Stimulated activated memory B cell treated with anti-CD40 and anti-IgM and Interleukin-4, amounts not matched to agents 10 μg/mL and 1 μg/mL and 100 μg/mL, for 72 hours (primary cell): ENCODE results near the gene UBE2J1.
"Not testable (repeated sequence)": the region's sequence is repeated elsewhere in the genome, so short reads cannot be mapped to it uniquely, and the experiment has no call there.

ENCODE experiments used
- ATAC-seq: fragments of 150-1000 bp; cut with Tn5 transposase; 2 replicates; pipeline ENCODE4 v1.10.0; 2021
- H3K27ac Mint-ChIP-seq: one replicate; pipeline ENCODE4 v1.8.0; 2022; ENCODE audit warnings: mild to moderate bottlenecking, mixed read lengths
- H3K27me3 Mint-ChIP-seq: one replicate; pipeline ENCODE4 v1.8.0; 2022; ENCODE audit warnings: mixed read lengths
- H3K36me3 Mint-ChIP-seq: one replicate; pipeline ENCODE4 v1.8.0; 2022; ENCODE audit warnings: mixed read lengths
- H3K4me1 Mint-ChIP-seq: one replicate; pipeline ENCODE4 v1.8.0; 2022; ENCODE audit warnings: mixed read lengths
- H3K4me3 Mint-ChIP-seq: one replicate; pipeline ENCODE4 v1.8.0; 2022; ENCODE audit warnings: mild to moderate bottlenecking, moderate library complexity, mixed read lengths
- H3K9me3 Mint-ChIP-seq: one replicate; pipeline ENCODE4 v1.8.0; 2022; ENCODE audit warnings: mixed read lengths

Gene UBE2J1

GRCh38 chr6:89295116-89295515 lies 57.4 kb downstream of the UBE2J1 start:
- H3K27ac Mint-ChIP-seq, H3K4me3 Mint-ChIP-seq: not testable (repeated sequence)

GRCh38 chr6:89291256-89291819 lies 61.2 kb downstream of the UBE2J1 start:
- H3K4me1 Mint-ChIP-seq, result no peaks in the 10 kb centered on the region
- no peak for ATAC-seq
- H3K36me3 Mint-ChIP-seq, result no peaks in the 10 kb centered on the region
- no peak overlapping the region for H3K4me3 Mint-ChIP-seq
- no peak overlapping the region for H3K27ac Mint-ChIP-seq
- no peaks in the 10 kb centered on the region for H3K27me3 Mint-ChIP-seq
- H3K9me3 Mint-ChIP-seq, result peaks cover 8% of the 10 kb centered on the region

More at GRCh38 chr6:89295116-89295515, 57.4 kb downstream of the UBE2J1 start:
- not testable (repeated sequence) for H3K36me3 Mint-ChIP-seq, H3K27me3 Mint-ChIP-seq, ATAC-seq, H3K9me3 Mint-ChIP-seq
- H3K4me1 Mint-ChIP-seq, result peaks cover 19% of the 10 kb centered on the region

DNA sequence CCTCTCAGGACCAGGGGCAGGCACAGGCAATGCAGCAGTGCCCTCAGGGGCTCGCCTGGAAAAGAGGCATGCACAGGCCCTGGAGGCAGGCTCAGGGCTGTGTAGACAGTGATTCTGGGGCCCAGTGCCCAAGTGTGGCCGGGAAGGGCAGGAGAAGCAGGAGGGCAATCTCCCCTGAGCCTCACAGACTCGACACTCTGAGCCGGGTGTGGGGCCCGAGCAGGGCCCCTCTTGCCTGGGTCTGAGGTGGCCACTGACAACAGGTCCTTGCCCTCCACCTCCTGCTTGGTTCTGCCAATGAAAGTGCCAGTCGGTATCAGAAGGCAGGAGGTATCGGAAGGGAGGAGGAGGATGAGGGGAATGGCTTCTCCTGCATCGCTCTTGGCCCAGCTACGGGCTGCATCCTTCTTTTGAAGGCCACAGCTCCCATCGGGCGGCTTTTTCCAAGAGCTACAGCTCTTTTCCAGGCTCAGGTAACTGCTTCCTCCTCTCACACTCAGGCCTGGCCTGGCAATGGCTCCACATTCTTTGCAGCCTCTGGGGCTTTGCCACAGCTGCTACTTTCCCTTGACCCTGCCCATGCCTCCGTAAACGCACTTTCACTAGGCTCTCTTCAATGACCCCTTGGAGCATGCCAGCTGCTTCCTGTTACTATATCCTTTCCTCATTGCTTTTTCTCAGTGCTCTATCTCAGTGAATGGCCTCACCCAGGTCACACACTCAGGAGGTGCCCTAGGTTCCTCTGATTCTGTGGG lies 61.9 kb downstream of the UBE2J1 start:
- no peaks in the 10 kb centered on the region for H3K4me1 Mint-ChIP-seq
- no peak overlapping the region for H3K4me3 Mint-ChIP-seq
- ATAC-seq, result peak; percentile 31
- H3K36me3 Mint-ChIP-seq, result no peaks in the 10 kb centered on the region
- H3K27me3 Mint-ChIP-seq, result no peaks in the 10 kb centered on the region
- H3K9me3 Mint-ChIP-seq, result peaks cover 8% of the 10 kb centered on the region
- no peak overlapping the region for H3K27ac Mint-ChIP-seq

GRCh38 chr6:89289710-89290109 lies 62.8 kb downstream of the UBE2J1 start:
- no peak for ATAC-seq

GRCh38 chr6:89287351-89288028 lies 65.0 kb downstream of the UBE2J1 start:
- H3K4me3 Mint-ChIP-seq, result no peak overlapping the region
- H3K9me3 Mint-ChIP-seq, result peaks cover 8% of the 10 kb centered on the region
- no peaks in the 10 kb centered on the region for H3K36me3 Mint-ChIP-seq
- peak; percentile 27 for ATAC-seq
- no peak overlapping the region for H3K27ac Mint-ChIP-seq
- no peaks in the 10 kb centered on the region for H3K27me3 Mint-ChIP-seq
- no peaks in the 10 kb centered on the region for H3K4me1 Mint-ChIP-seq

More at GRCh38 chr6:89289710-89290109, 62.8 kb downstream of the UBE2J1 start:
- Mint-ChIP-seq H3K9me3 (peaks cover 8% of the 10 kb centered on the region), H3K4me3 (no peak overlapping the region), H3K36me3 (no peaks in the 10 kb centered on the region), H3K27ac (no peak overlapping the region), H3K27me3 (no peaks in the 10 kb centered on the region), H3K4me1 (no peaks in the 10 kb centered on the region)

DNA sequence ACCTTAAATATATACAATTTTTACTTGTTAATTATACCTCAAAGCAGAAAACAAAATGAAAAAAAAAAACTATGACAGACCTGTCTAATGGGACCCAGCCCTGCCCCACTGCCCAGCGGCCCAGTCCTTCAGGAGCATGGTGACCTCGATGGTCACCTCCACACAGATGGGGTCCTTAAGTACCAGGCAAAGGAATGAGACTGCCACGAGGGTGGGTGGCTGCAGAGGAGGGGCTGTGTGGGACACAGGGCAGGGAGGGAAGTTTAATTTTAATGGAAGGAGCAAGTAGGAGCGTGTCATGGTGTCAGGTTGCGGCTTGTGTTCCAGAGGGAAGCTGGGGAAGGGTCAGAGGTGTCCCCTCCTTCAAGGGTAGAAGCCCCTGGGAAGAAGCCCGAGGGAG lies 66.0 kb downstream of the UBE2J1 start:
- Mint-ChIP-seq H3K4me1 (peaks cover 7% of the 10 kb centered on the region), H3K36me3 (no peaks in the 10 kb centered on the region), H3K9me3 (peaks cover 8% of the 10 kb centered on the region), H3K27ac (no peak overlapping the region), H3K27me3 (no peaks in the 10 kb centered on the region), H3K4me3 (no peak overlapping the region)
- no peak for ATAC-seq

DNA sequence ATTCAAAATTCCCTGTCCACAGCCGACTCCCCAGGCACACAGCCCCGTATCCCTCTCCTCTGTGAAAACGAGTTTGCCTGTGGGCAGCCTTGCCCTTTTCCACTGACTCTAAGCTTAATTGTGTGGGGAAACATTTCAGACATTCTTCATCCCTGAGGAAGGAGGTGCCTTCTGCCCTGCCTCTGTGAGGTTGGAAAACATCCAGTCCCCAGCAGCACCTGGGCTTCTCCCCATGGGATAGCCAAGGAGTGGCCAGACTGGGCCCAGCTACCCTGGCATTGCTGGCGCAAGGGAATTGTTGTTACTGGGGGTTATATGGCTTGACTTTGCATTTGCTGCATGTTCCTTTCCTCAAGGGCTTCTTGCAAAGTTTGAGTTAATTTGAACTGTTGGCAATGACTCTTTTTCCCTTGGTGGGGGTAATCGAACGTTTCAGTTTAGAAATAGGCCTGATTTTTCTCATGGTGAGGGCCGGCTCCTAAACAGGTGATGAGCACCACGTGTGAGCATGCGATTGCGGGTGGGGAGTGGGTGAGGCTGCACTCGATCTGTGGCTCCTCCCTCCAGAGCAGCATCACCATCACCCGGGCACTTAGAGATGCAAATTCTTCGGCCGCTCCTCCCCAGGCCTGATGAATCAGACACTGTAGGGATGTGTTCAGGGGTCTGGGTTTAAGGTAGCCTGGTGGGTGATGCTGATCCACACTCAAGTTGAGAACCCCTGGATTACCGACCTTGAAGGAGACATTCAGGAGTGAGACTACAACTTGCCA lies 67.4 kb downstream of the UBE2J1 start:
- H3K36me3 Mint-ChIP-seq, result no peaks in the 10 kb centered on the region
- H3K9me3 Mint-ChIP-seq, result peaks cover 8% of the 10 kb centered on the region
- no peak overlapping the region for H3K4me3 Mint-ChIP-seq
- H3K27ac Mint-ChIP-seq, result no peak overlapping the region
- peaks cover 7% of the 10 kb centered on the region for H3K4me1 Mint-ChIP-seq
- ATAC-seq, result no peak
- H3K27me3 Mint-ChIP-seq, result no peaks in the 10 kb centered on the region

DNA sequence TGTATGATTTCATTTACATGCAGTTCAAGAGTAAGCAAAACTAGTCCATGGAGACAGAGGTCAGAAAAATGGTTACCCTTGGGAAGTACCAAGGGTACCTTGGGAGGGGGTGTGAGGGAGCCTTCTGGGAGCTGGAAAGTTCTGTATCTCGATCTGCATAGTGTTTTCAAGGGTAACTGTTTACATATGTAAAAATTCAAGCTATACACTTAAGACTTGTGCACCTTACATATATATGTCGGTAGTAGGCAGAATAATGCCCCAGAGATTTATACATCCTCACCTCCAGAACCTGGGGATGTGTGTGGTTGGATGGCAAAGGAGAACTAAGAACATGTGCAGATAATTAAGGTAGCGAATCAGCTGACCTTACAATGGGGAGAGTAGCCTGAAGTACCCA lies 68.4 kb downstream of the UBE2J1 start:
- no peaks in the 10 kb centered on the region for H3K27me3 Mint-ChIP-seq
- no peak overlapping the region for H3K27ac Mint-ChIP-seq
- ATAC-seq, result no peak
- peaks cover 3% of the 10 kb centered on the region for H3K9me3 Mint-ChIP-seq
- H3K4me1 Mint-ChIP-seq, result peaks cover 7% of the 10 kb centered on the region
- H3K36me3 Mint-ChIP-seq, result no peaks in the 10 kb centered on the region
- H3K4me3 Mint-ChIP-seq, result no peak overlapping the region

GRCh38 chr6:89282749-89283148 lies 69.8 kb downstream of the UBE2J1 start:
- Mint-ChIP-seq H3K4me1 (peaks cover 7% of the 10 kb centered on the region), H3K9me3 (no peaks in the 10 kb centered on the region), H3K27ac (no peak overlapping the region), H3K27me3 (no peaks in the 10 kb centered on the region), H3K4me3 (no peak overlapping the region), H3K36me3 (no peaks in the 10 kb centered on the region)
- ATAC-seq, result no peak

- ATAC-seq, result peak; percentile 73
- H3K9me3 Mint-ChIP-seq, result no peaks in the 10 kb centered on the region
- no peaks in the 10 kb centered on the region for H3K27me3 Mint-ChIP-seq
- H3K27ac Mint-ChIP-seq, result no peak overlapping the region
- no peak overlapping the region for H3K4me3 Mint-ChIP-seq
- H3K4me1 Mint-ChIP-seq, result peaks cover 7% of the 10 kb centered on the region
- no peaks in the 10 kb centered on the region for H3K36me3 Mint-ChIP-seq
Observed at GRCh38 chr6:89281779-89282246, 70.7 kb downstream of the UBE2J1 start.

- Mint-ChIP-seq H3K27ac (no peak overlapping the region), H3K4me3 (no peak overlapping the region), H3K27me3 (no peaks in the 10 kb centered on the region), H3K9me3 (no peaks in the 10 kb centered on the region), H3K36me3 (no peaks in the 10 kb centered on the region), H3K4me1 (peaks cover 7% of the 10 kb centered on the region)
- no peak for ATAC-seq
Observed at GRCh38 chr6:89278956-89279355, 73.6 kb downstream of the UBE2J1 start.
